Measurements from ENCODE around the gene UHMK1.
"Not testable (repeated sequence)": the region's sequence is repeated elsewhere in the genome, so short reads cannot be mapped to it uniquely, and the experiment has no call there.

The UHMK1 gene

GRCh38 chr1:162497723-162498495 lies at the start of gene UHMK1:
UHMK1 (plus strand) TSS chr1:162497818; CDS start chr1:162498001, 183 bp downstream.
- peak; percentile 91 for DNase-seq

GRCh38 chr1:162454361-162454760 lies 43.3 kb upstream of the UHMK1 start:
- not testable (repeated sequence) for DNase-seq

GRCh38 chr1:162456323-162456722 lies 41.3 kb upstream of the UHMK1 start:
- DNase-seq: no peak

GRCh38 chr1:162458236-162458635 lies 39.4 kb upstream of the UHMK1 start:
- DNase-seq: peak; percentile 54

- DNase-seq: not testable (repeated sequence)
Observed at GRCh38 chr1:162462425-162462824, 35.2 kb upstream of the UHMK1 start.

GRCh38 chr1:162463021-162463420 lies 34.6 kb upstream of the UHMK1 start:
- no peak for DNase-seq

GRCh38 chr1:162466797-162467196 lies 30.8 kb upstream of the UHMK1 start:
- DNase-seq: no peak

GRCh38 chr1:162470216-162470615 lies 27.4 kb upstream of the UHMK1 start:
- DNase-seq: no peak

GRCh38 chr1:162471290-162471853 lies 26.2 kb upstream of the UHMK1 start:
- DNase-seq: no peak

GRCh38 chr1:162475089-162475488 lies 22.5 kb upstream of the UHMK1 start:
- no peak for DNase-seq

GRCh38 chr1:162475539-162476185 lies 22.0 kb upstream of the UHMK1 start:
- DNase-seq: no peak

- DNase-seq: no peak
Observed at GRCh38 chr1:162476620-162477019, 21.0 kb upstream of the UHMK1 start.

GRCh38 chr1:162485236-162485635 lies 12.4 kb upstream of the UHMK1 start:
- no peak for DNase-seq

- no peak for DNase-seq
Observed at GRCh38 chr1:162487241-162487640, 10.4 kb upstream of the UHMK1 start.

GRCh38 chr1:162488219-162488618 lies 9.4 kb upstream of the UHMK1 start:
- no peak for DNase-seq

GRCh38 chr1:162495531-162496233 lies 1.9 kb upstream of the UHMK1 start:
- not testable (repeated sequence) for DNase-seq

GRCh38 chr1:162497104-162497722 lies 405 bp upstream of the UHMK1 start:
- no peak for DNase-seq

GRCh38 chr1:162498496-162498810 lies 835 bp downstream of the UHMK1 start:
- DNase-seq: no peak

GRCh38 chr1:162500805-162501204 lies 3.2 kb downstream of the UHMK1 start:
- DNase-seq: no peak

- no peak for DNase-seq
Observed at GRCh38 chr1:162502077-162502476, 4.5 kb downstream of the UHMK1 start.

GRCh38 chr1:162502928-162503327 lies 5.3 kb downstream of the UHMK1 start:
- DNase-seq: peak; percentile 75

GRCh38 chr1:162527314-162527713 lies 29.7 kb downstream of the UHMK1 start:
- DNase-seq: no peak

- no peak for DNase-seq
Observed at GRCh38 chr1:162530307-162530987, 32.8 kb downstream of the UHMK1 start.
